Measurements from ENCODE around the gene ZNF536. TPM values are rescaled to one million over a fixed set of nuclear protein-coding genes. Genes with fewer than 3 reads are reported as not detected.

The ZNF536 gene
- total and polyA plus RNA-seq, 2 donors (not counting 1 experiment from before 2014, with no cell fraction given): 0.50 TPM; not detected in 1

DNA sequence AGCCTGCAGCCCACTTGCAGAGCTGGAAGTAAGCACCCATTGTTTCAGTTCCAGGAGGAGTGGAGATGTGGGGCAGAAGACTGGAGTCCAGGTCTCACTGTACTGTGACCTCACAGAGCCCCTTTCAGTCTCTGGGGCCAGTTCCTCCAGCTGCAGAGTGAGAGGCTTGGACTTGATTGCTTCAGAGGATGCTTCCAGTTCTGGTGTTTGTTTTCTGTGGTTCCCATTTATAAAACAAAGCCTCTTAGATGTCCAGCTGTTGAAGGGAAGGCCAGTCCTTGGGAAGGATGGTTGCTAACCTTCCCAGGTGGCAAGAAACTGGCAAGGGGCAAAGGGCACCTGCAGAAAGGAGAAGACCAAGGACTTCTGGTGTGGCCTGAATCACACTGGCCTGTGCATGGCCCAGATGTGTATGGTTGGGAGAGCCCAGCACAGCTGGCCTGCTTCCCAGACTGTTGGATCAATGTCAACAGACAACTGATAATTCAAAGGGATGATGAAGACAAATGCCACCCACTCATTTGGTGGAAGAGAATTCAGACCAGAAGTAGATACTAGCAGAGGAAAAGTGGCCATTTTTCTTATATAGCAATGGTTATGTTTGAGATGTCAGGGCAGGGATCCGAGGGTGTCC lies 218.5 kb downstream of the ZNF536 start:
- Histone ChIP-seq H3K27ac (ENCODE audit: insufficient read depth, low read length) (no peak overlapping the region), H4K20me1 (ENCODE audit: control insufficient read depth, extremely low read depth, insufficient read depth, low read length) (no peaks in the 10 kb centered on the region), H3K4me3 (replicated peaks in 1 of 4; ENCODE audit: control extremely low read depth in 1 of 4, insufficient read depth in 1 of 4, low read depth in 3 of 4, low read length in 4 of 4) (no peak overlapping the region), H2AFZ (ENCODE audit: low read length) (no peak overlapping the region), H3K4me1 (ENCODE audit: control insufficient read depth, extremely low read depth, insufficient read depth, low read length) (no peaks in the 10 kb centered on the region), H3K36me3 (ENCODE audit: control insufficient read depth, insufficient read depth, low read length) (no peaks in the 10 kb centered on the region), H3K27me3 (ENCODE audit: control insufficient read depth, insufficient read depth, low read length) (no peaks in the 10 kb centered on the region), H3K79me2 (ENCODE audit: control insufficient read depth, insufficient read depth, low read length) (no peaks in the 10 kb centered on the region), H3K9ac (ENCODE audit: insufficient read depth, low read length) (no peak overlapping the region), H3K4me2 (ENCODE audit: extremely low read depth, insufficient read depth, low read length) (no peak overlapping the region), H3K9me3 (ENCODE audit: control insufficient read depth, insufficient read depth, low read depth, low read length) (no peaks in the 10 kb centered on the region)
- no peak for DNase-seq (ENCODE audit: low read depth in 2 of 2)
- TF ChIP-seq EZH2 (IDR thresholded peaks at IDR 0.05; ENCODE audit: low read length, missing control alignments): no peak
- TF ChIP-seq, protein P1, sequence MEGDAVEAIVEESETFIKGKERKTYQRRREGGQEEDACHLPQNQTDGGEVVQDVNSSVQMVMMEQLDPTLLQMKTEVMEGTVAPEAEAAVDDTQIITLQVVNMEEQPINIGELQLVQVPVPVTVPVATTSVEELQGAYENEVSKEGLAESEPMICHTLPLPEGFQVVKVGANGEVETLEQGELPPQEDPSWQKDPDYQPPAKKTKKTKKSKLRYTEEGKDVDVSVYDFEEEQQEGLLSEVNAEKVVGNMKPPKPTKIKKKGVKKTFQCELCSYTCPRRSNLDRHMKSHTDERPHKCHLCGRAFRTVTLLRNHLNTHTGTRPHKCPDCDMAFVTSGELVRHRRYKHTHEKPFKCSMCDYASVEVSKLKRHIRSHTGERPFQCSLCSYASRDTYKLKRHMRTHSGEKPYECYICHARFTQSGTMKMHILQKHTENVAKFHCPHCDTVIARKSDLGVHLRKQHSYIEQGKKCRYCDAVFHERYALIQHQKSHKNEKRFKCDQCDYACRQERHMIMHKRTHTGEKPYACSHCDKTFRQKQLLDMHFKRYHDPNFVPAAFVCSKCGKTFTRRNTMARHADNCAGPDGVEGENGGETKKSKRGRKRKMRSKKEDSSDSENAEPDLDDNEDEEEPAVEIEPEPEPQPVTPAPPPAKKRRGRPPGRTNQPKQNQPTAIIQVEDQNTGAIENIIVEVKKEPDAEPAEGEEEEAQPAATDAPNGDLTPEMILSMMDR (conservative IDR thresholded peaks at IDR 0.05 in 1 of 2, IDR thresholded peaks at IDR 0.05 in 1 of 2; ENCODE audit: low read depth in 1 of 2, low read length in 2 of 2): no peak

DNA sequence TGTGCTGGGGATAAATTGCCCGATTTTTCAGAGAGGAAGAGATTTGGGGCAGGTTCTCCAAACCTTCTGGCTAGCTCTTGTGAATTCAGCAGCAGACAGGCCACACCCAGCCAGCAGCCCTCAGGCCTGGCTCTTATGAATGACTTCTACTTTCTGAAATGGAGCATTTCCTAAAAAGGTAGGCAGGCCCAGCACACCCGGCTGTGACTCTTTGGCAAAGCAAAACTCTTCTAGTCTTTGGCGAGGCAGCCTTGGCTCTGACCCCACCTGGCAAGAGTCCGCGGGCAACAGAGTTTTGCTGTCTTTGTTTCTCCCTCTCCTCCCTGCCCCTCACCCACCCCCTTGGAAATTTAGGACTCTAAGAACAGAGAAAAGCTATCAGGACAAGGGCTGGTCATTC lies 221.2 kb downstream of the ZNF536 start:
- Histone ChIP-seq H3K27ac (ENCODE audit: insufficient read depth, low read length) (no peak overlapping the region), H2AFZ (ENCODE audit: low read length) (no peak overlapping the region), H4K20me1 (ENCODE audit: control insufficient read depth, extremely low read depth, insufficient read depth, low read length) (no peaks in the 10 kb centered on the region), H3K4me2 (ENCODE audit: extremely low read depth, insufficient read depth, low read length) (no peak overlapping the region), H3K4me1 (ENCODE audit: control insufficient read depth, extremely low read depth, insufficient read depth, low read length) (no peaks in the 10 kb centered on the region), H3K4me3 (replicated peaks in 1 of 4; ENCODE audit: control extremely low read depth in 1 of 4, insufficient read depth in 1 of 4, low read depth in 3 of 4, low read length in 4 of 4) (no peak overlapping the region), H3K27me3 (ENCODE audit: control insufficient read depth, insufficient read depth, low read length) (no peaks in the 10 kb centered on the region), H3K9ac (ENCODE audit: insufficient read depth, low read length) (no peak overlapping the region), H3K36me3 (ENCODE audit: control insufficient read depth, insufficient read depth, low read length) (no peaks in the 10 kb centered on the region), H3K9me3 (ENCODE audit: control insufficient read depth, insufficient read depth, low read depth, low read length) (no peaks in the 10 kb centered on the region), H3K79me2 (ENCODE audit: control insufficient read depth, insufficient read depth, low read length) (no peaks in the 10 kb centered on the region)
- no peak for DNase-seq (ENCODE audit: low read depth in 2 of 2)
- no peak for TF ChIP-seq EZH2 (IDR thresholded peaks at IDR 0.05; ENCODE audit: low read length, missing control alignments)

DNA sequence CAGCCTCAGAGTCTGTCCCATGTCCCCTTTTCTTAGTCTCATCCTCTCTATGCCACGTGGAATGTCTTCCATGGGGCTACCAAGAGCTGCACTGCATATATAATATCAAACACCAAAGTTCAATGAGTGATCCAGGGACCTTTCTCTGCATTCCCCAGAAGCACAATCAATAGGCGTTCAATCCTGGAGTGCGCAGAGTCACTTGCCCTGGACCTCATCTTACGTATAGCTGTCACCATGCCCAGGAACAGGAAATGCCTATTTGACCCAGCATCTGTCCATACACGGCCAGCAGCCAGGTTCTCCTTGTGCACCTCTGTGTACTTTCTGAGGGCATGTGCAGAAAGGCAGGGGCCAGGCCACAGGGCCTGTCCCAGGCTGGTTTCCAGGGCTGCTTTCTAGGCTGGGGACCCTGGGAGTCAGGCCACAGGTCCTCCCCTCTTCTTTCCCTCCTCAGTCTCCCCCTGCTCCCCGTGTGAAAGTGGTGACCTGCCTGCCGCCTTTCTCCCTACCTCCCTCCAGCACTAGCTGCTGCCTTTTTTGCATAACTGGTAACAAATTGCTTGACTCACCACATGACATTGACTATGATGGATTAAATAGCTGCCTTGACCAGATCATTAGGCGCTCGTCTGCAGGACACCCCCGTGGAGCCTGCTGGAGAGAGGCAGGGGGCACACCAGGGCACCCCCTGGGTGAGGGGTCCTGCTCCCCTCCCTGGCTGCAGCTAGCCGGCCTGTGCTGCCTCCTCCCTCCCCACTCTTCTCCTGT lies 222.0 kb downstream of the ZNF536 start:
- no peak overlapping the region for H3K27ac ChIP-seq (ENCODE audit: insufficient read depth, low read length)
- H3K9ac ChIP-seq (ENCODE audit: insufficient read depth, low read length): no peak overlapping the region
- H3K4me2 ChIP-seq (ENCODE audit: extremely low read depth, insufficient read depth, low read length): no peak overlapping the region
- DNase-seq (ENCODE audit: low read depth in 2 of 2): no peak
- no peaks in the 10 kb centered on the region for H4K20me1 ChIP-seq (ENCODE audit: control insufficient read depth, extremely low read depth, insufficient read depth, low read length)
- no peaks in the 10 kb centered on the region for H3K9me3 ChIP-seq (ENCODE audit: control insufficient read depth, insufficient read depth, low read depth, low read length)
- no peaks in the 10 kb centered on the region for H3K79me2 ChIP-seq (ENCODE audit: control insufficient read depth, insufficient read depth, low read length)
- H2AFZ ChIP-seq (ENCODE audit: low read length): no peak overlapping the region
- H3K27me3 ChIP-seq (ENCODE audit: control insufficient read depth, insufficient read depth, low read length): no peaks in the 10 kb centered on the region
- no peak for TF ChIP-seq EZH2 (IDR thresholded peaks at IDR 0.05; ENCODE audit: low read length, missing control alignments)
- no peak overlapping the region for H3K4me3 ChIP-seq (replicated peaks in 1 of 4; ENCODE audit: control extremely low read depth in 1 of 4, insufficient read depth in 1 of 4, low read depth in 3 of 4, low read length in 4 of 4)
- H3K4me1 ChIP-seq (ENCODE audit: control insufficient read depth, extremely low read depth, insufficient read depth, low read length): no peaks in the 10 kb centered on the region
- no peaks in the 10 kb centered on the region for H3K36me3 ChIP-seq (ENCODE audit: control insufficient read depth, insufficient read depth, low read length)

DNA sequence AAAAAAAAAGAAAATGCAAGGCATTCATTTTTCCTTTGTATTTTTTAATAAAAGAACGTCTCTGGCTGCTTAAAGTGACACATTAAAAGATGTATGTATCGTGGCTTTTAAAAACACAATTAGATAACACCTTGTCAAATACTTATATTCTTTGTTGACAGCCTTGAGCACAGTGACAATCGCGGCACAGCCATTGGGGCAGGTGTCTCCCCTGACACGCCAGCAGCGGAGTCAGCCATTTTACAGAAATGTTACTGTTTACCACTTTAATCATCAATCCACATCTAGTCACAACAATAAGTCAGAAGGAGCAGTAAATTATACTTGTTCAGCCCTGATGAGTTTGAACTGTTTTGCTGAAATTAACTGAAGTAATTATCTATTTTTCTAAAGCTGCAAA lies 224.1 kb downstream of the ZNF536 start:
- H3K27ac ChIP-seq (ENCODE audit: insufficient read depth, low read length): no peak overlapping the region
- no peak overlapping the region for H3K4me3 ChIP-seq (replicated peaks in 1 of 4; ENCODE audit: control extremely low read depth in 1 of 4, insufficient read depth in 1 of 4, low read depth in 3 of 4, low read length in 4 of 4)
- no peaks in the 10 kb centered on the region for H3K79me2 ChIP-seq (ENCODE audit: control insufficient read depth, insufficient read depth, low read length)
- no peaks in the 10 kb centered on the region for H3K9me3 ChIP-seq (ENCODE audit: control insufficient read depth, insufficient read depth, low read depth, low read length)
- no peaks in the 10 kb centered on the region for H3K36me3 ChIP-seq (ENCODE audit: control insufficient read depth, insufficient read depth, low read length)
- TF ChIP-seq EZH2 (IDR thresholded peaks at IDR 0.05; ENCODE audit: low read length, missing control alignments): no peak
- TF ChIP-seq, protein P1 (conservative IDR thresholded peaks at IDR 0.05 in 1 of 2, IDR thresholded peaks at IDR 0.05 in 1 of 2; ENCODE audit: low read depth in 1 of 2, low read length in 2 of 2): no peak
- no peak overlapping the region for H3K4me2 ChIP-seq (ENCODE audit: extremely low read depth, insufficient read depth, low read length)
- no peaks in the 10 kb centered on the region for H3K27me3 ChIP-seq (ENCODE audit: control insufficient read depth, insufficient read depth, low read length)
- H3K9ac ChIP-seq (ENCODE audit: insufficient read depth, low read length): no peak overlapping the region
- H3K4me1 ChIP-seq (ENCODE audit: control insufficient read depth, extremely low read depth, insufficient read depth, low read length): no peaks in the 10 kb centered on the region
- H2AFZ ChIP-seq (ENCODE audit: low read length): no peak overlapping the region
- no peak for DNase-seq (ENCODE audit: low read depth in 2 of 2)
- H4K20me1 ChIP-seq (ENCODE audit: control insufficient read depth, extremely low read depth, insufficient read depth, low read length): no peaks in the 10 kb centered on the region
